HL-60 (cell line): Measurements from ENCODE around the gene SLC16A6.

Experiments used
- GABPA ChIP-seq: IDR thresholded peaks from 2 replicates; pipeline ENCODE4 v1.6.1; 2012; ENCODE audit warnings: low read depth
- POLR2AphosphoS5 ChIP-seq: IDR thresholded peaks from 2 replicates; pipeline ENCODE4 v1.6.1; 2012; ENCODE audit warnings: low read depth
- REST ChIP-seq: IDR thresholded peaks from 2 replicates; pipeline ENCODE4 v1.6.1; 2012; ENCODE audit warnings: low read depth; ENCODE audit not compliant: insufficient replicate concordance
- TF ChIP-seq, protein P1 (sequence below): IDR thresholded peaks from one replicate; pipeline ENCODE4 v1.5.1; 2011; ENCODE audit warnings: low read length, control low read depth, inconsistent platforms; ENCODE audit not compliant: insufficient read depth

- TF ChIP-seq, protein P1, sequence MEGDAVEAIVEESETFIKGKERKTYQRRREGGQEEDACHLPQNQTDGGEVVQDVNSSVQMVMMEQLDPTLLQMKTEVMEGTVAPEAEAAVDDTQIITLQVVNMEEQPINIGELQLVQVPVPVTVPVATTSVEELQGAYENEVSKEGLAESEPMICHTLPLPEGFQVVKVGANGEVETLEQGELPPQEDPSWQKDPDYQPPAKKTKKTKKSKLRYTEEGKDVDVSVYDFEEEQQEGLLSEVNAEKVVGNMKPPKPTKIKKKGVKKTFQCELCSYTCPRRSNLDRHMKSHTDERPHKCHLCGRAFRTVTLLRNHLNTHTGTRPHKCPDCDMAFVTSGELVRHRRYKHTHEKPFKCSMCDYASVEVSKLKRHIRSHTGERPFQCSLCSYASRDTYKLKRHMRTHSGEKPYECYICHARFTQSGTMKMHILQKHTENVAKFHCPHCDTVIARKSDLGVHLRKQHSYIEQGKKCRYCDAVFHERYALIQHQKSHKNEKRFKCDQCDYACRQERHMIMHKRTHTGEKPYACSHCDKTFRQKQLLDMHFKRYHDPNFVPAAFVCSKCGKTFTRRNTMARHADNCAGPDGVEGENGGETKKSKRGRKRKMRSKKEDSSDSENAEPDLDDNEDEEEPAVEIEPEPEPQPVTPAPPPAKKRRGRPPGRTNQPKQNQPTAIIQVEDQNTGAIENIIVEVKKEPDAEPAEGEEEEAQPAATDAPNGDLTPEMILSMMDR, result no peak
- TF ChIP-seq POLR2AphosphoS5 (no peak), REST (no peak), GABPA (no peak)
Measured at GRCh38 chr17:68295086-68295485, 4.2 kb upstream of the SLC16A6 start.
